Endothelial cell of umbilical vein (primary cell): ENCODE data around the gene OGG1. TPM values are rescaled to one million over a fixed set of nuclear protein-coding genes. Genes with fewer than 3 reads are reported as not detected.
A peak's percentile ranks its signal among the peaks of the same experiment; 100 is the strongest.

Experiments used
- BruUV-seq: library from RNA; stranded (reverse); fragments of 400-500 nt; replicated peaks from 2 replicates; lab custom pipeline; 2021; lab: Mats Ljungman, UMichigan
- CTCF ChIA-PET: fragments of 300-600, 350-600 bp; sonication (Branson Sonifier 250); formaldehyde crosslinking; loops from one replicate; lab custom pipeline; 2021; ENCODE audit warnings: antibody characterized with exemption, inconsistent platforms; lab: Charles Lee
- POLR2A ChIA-PET: fragments of 300-600, 350-600 bp; sonication (Branson Sonifier 250); formaldehyde crosslinking; loops from one replicate; lab custom pipeline; 2021; ENCODE audit warnings: antibody characterized with exemption, inconsistent platforms; lab: Charles Lee
- DNase-seq: peaks from one replicate; pipeline ENCODE4 v3.0.0-alpha.2; 2011; ENCODE audit warnings: low read depth, low spot score
- FAIRE-seq: peaks from 2 replicates; lab custom pipeline; 2011; peaks lifted over from hg19 to GRCh38; lab: Jason Lieb, UNC
- H2AFZ ChIP-seq: 2 replicates; pipeline ENCODE4 v1.6.0; 2012; ENCODE audit warnings: low read depth, low read length, control low read depth, inconsistent platforms
- H3K27ac ChIP-seq: 2 replicates; pipeline ENCODE4 v1.5.1; 2011; ENCODE audit warnings: low read depth, mild to moderate bottlenecking, control low read depth, low read length, moderate library complexity; ENCODE audit not compliant: insufficient read depth
- H3K27me3 ChIP-seq, 2 experiments: 2 replicates each; pipeline versions ENCODE4 v1.6.0 to v1.6.1; 2011; ENCODE audit warnings: low read length in 2 of 2, mixed read lengths in 1 of 2; ENCODE audit not compliant: control insufficient read depth in 2 of 2, insufficient read depth in 2 of 2
- H3K36me3 ChIP-seq, 2 experiments: 2 replicates in 1 of 2; 3 replicates in 1 of 2; pipeline ENCODE4 v1.5.1; 2011; ENCODE audit warnings: low read length in 2 of 2, mild to moderate bottlenecking in 1 of 2, moderate library complexity in 1 of 2; ENCODE audit not compliant: control insufficient read depth in 2 of 2, insufficient read depth in 2 of 2; ENCODE audit errors: extremely low read depth in 1 of 2
- H3K4me1 ChIP-seq: 3 replicates; pipeline ENCODE4 v1.5.1; 2011; ENCODE audit warnings: mild to moderate bottlenecking, low read length; ENCODE audit not compliant: control insufficient read depth, insufficient read depth; ENCODE audit errors: extremely low read depth
- H3K4me2 ChIP-seq: 2 replicates; pipeline ENCODE4 v1.6.1; 2011; ENCODE audit warnings: low read length, control low read depth, mixed read lengths; ENCODE audit not compliant: insufficient read depth
- H3K4me3 ChIP-seq, 3 experiments: fragments of 200-600 bp in 1 of 3; sonication (generic), shearing (Covaris generic) in 1 of 3; replicated peaks in 1 of 3; 2 replicates each; pipeline ENCODE4 v1.5.1; 2011 to 2016; ENCODE audit warnings: control low read depth in 3 of 3, low read length in 3 of 3, mild to moderate bottlenecking in 2 of 3, inconsistent platforms in 1 of 3, low read depth in 1 of 3, moderate library complexity in 1 of 3; ENCODE audit not compliant: insufficient read depth in 1 of 3
- H3K79me2 ChIP-seq: 2 replicates; pipeline ENCODE4 v1.6.0; 2012; ENCODE audit warnings: low read length, inconsistent platforms; ENCODE audit not compliant: control insufficient read depth, insufficient read depth
- H3K9ac ChIP-seq: replicated peaks from 2 replicates; pipeline ENCODE3; 2011; ENCODE audit warnings: low read length, control low read depth; ENCODE audit not compliant: insufficient read depth; ENCODE audit errors: extremely low read depth
- H3K9me1 ChIP-seq: replicated peaks from 3 replicates; pipeline ENCODE4 v1.6.0; 2011; ENCODE audit warnings: mild to moderate bottlenecking, low read length; ENCODE audit not compliant: control insufficient read depth, insufficient read depth; ENCODE audit errors: extremely low read depth
- H3K9me3 ChIP-seq: replicated peaks from 2 replicates; pipeline ENCODE4 v1.5.1; 2012; ENCODE audit warnings: low read length, inconsistent platforms; ENCODE audit not compliant: control insufficient read depth, insufficient read depth
- H4K20me1 ChIP-seq: replicated peaks from 2 replicates; pipeline ENCODE3; 2011; ENCODE audit warnings: mild to moderate bottlenecking, low read length; ENCODE audit not compliant: control insufficient read depth, insufficient read depth; ENCODE audit errors: extremely low read depth
- CTCF ChIP-seq, 2 donors: IDR thresholded peaks; 1 replicate in 1 of 2; 2 replicates in 1 of 2; pipeline ENCODE4 v1.5.1; 2011; ENCODE audit warnings: low read length in 2 of 2, mild to moderate bottlenecking in 2 of 2, moderate library complexity in 2 of 2, control low read depth in 1 of 2, inconsistent platforms in 1 of 2, low read depth in 1 of 2; ENCODE audit not compliant: insufficient read depth in 1 of 2; ENCODE audit errors: extremely low read depth in 1 of 2
- EZH2 ChIP-seq: IDR thresholded peaks from 2 replicates; pipeline ENCODE4 v1.6.1; 2012; ENCODE audit warnings: borderline replicate concordance, low read depth, mild to moderate bottlenecking, moderate library complexity, low read length, inconsistent platforms; ENCODE audit not compliant: severe bottlenecking
- FOS ChIP-seq: IDR thresholded peaks from 2 replicates; pipeline ENCODE4 v1.6.1; 2011; ENCODE audit warnings: mild to moderate bottlenecking, low read length, moderate library complexity, borderline replicate concordance; ENCODE audit not compliant: insufficient read depth
- GATA2 ChIP-seq: IDR thresholded peaks from 2 replicates; pipeline ENCODE4 v1.7.0; 2011; ENCODE audit warnings: low read depth, mild to moderate bottlenecking, moderate library complexity, mixed read lengths, low read length; ENCODE audit not compliant: insufficient read length, insufficient read depth
- JUN ChIP-seq: IDR thresholded peaks from 2 replicates; pipeline ENCODE4 v1.6.1; 2011; ENCODE audit warnings: borderline replicate concordance, low read depth; ENCODE audit not compliant: insufficient read length, insufficient read depth
- MYC ChIP-seq: IDR thresholded peaks from one replicate; pipeline ENCODE4 v1.6.1; 2011; ENCODE audit warnings: mild to moderate bottlenecking, low read depth, low read length
- POLR2A ChIP-seq: IDR thresholded peaks from 2 replicates; pipeline ENCODE4 v1.6.1; 2012; ENCODE audit warnings: low read depth, mild to moderate bottlenecking, control low read depth, low read length
- POLR2AphosphoS5 ChIP-seq: IDR thresholded peaks from 2 replicates; pipeline ENCODE4 v1.6.1; 2012; ENCODE audit warnings: low read depth, mild to moderate bottlenecking, control low read depth, low read length, moderate library complexity; ENCODE audit not compliant: insufficient read depth
- dilution Hi-C: fragments of 300-500 bp; cut with MboI; formaldehyde crosslinking; loops from one replicate; pipeline ENCODE4 v1.15.0; 2019; ENCODE audit warnings: low sequenced_read_pairs; ENCODE audit not compliant: extremely low pct_ligation_motif_present
- intact Hi-C: fragments of 100-400 bp; cut with micrococcal nuclease; formaldehyde crosslinking; loops from one replicate; pipeline ENCODE4 v1.10.0; 2022
- polyA plus RNA-seq, 4 experiments: library from polyadenylated mRNA; depleted of rRNA in 3 of 4; stranded (reverse) in 3 of 4; unstranded in 1 of 4; fragments of >200 nt; gene quantifications; 2 replicates each; pipeline versions ENCODE4 v1.2.1 to v1.2.3, GENCODE V29; 2011 to 2012; ENCODE audit warnings: missing spikeins in 1 of 4
- total RNA-seq: library from RNA; stranded (reverse); gene quantifications from 2 replicates; pipeline ENCODE4 v1.2.3, GENCODE V29; 2021
- TF ChIP-seq, protein P1 (sequence below): IDR thresholded peaks from 2 replicates; pipeline ENCODE4 v1.6.1; 2011; ENCODE audit not compliant: insufficient read depth, insufficient read length

The OGG1 gene
- total and polyA plus RNA-seq, 2 donors (not counting 3 experiments of a cell fraction or from before 2014, with no cell fraction given) = 24.1 to 32.1 TPM

DNA sequence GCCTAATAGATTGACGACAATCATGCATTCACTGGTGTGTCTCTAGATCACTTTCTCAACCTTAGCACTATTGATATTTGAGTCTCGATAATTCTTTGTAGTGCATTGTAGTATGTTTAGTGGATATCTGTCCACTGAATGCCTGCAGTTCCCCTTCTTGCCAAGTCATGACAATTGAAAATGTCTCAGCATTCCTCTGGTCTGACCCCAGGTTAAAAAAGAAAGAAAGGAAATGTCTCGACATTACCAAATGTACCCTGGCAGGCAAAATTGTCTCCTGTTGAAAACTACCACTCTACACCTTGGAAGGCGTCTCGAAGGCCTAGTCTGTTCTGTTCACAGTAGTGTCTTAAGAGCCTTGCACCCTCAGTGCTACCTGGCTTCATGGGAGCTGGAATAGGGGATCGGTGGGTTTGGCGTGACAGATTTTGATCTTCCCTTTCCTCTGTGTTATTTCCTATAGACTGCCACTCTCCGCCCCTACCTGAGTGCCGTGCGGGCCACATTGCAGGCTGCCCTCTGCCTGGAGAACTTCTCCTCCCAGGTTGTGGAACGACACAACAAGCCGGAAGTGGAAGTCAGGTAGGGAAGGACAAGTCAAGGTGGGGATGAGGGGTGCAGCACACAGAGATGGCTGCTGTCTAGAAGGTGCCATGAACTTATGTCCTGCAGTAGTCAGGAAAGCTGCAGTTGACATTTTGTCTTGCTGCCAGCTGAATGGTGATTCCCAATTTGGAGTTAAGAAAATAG is 47.6 kb downstream of the OGG1 start:
- dilution Hi-C loops = no loop called here
- DNase-seq (peak; percentile 30), FAIRE-seq (no peak)
- no TSS peak for BruUV-seq
- intact Hi-C loops = no loop called here
- Histone ChIP-seq H3K9ac (no peak overlapping the region), H3K9me1 (no peaks in the 10 kb centered on the region), H3K27me3 (no peaks in the 10 kb centered on the region), H3K9me3 (no peaks in the 10 kb centered on the region), H3K4me1 (peaks cover 5% of the 10 kb centered on the region), H3K4me3 (no peak overlapping the region), H3K4me2 (no peak overlapping the region), H3K36me3 (peaks cover 19 to 24% of the 10 kb centered on the region in 2 experiments), H3K27ac (no peak overlapping the region), H2AFZ (no peak overlapping the region), H3K79me2 (peaks cover 43% of the 10 kb centered on the region), H4K20me1 (no peaks in the 10 kb centered on the region)
- ChIA-PET CTCF (no interaction called here), POLR2A (no interaction called here)
- TF ChIP-seq CTCF (IDR thresholded peaks at IDR 0.05; ENCODE audit: extremely low read depth in 1 of 2, insufficient read depth in 1 of 2, low read depth in 1 of 2, low read length in 2 of 2) = no peak
- no peak for TF ChIP-seq GATA2
- TF ChIP-seq FOS = no peak
- TF ChIP-seq, protein P1, sequence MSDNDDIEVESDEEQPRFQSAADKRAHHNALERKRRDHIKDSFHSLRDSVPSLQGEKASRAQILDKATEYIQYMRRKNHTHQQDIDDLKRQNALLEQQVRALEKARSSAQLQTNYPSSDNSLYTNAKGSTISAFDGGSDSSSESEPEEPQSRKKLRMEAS = no peak
- TF ChIP-seq JUN = no peak
- no peak for TF ChIP-seq POLR2AphosphoS5
- no peak for TF ChIP-seq MYC
- no peak for TF ChIP-seq EZH2
- TF ChIP-seq POLR2A = no peak
